HEK293 (cell line): ENCODE results near the gene CREM.
A peak's percentile ranks its signal among the peaks of the same experiment; 100 is the strongest.
"Not testable (repeated sequence)": the region's sequence is repeated elsewhere in the genome, so short reads cannot be mapped to it uniquely, and the experiment has no call there.

Source experiments
- CTCF ChIA-PET: fragments of 350-600 bp; formaldehyde crosslinking; extraction: SDS; loops from one replicate; lab custom pipeline; 2021; ENCODE audit warnings: antibody characterized with exemption; lab: Yijun Ruan, JAX
- POLR2A ChIA-PET: fragments of 300-600 bp; formaldehyde crosslinking; extraction: SDS; loops from one replicate; lab custom pipeline; 2020; ENCODE audit warnings: antibody characterized with exemption, inconsistent platforms; lab: Yijun Ruan, JAX
- H3K27ac ChIP-seq: fragments of 200-500 bp; sonication (Bioruptor generic); 2 replicates; pipeline ENCODE4 v1.5.1; 2014; ENCODE audit warnings: low read depth, low read length, control low read depth, inconsistent platforms; ENCODE audit errors: extremely low read depth
- H3K36me3 ChIP-seq, 2 experiments: fragments of 200-500 bp in 1 of 2; sonication (Bioruptor generic) in 1 of 2; 1 replicate in 1 of 2; 2 replicates in 1 of 2; pipeline ENCODE4 v1.5.1; 2014 to 2017; ENCODE audit warnings: inconsistent platforms in 2 of 2, low read length in 2 of 2; ENCODE audit not compliant: control insufficient read depth in 2 of 2, insufficient read depth in 1 of 2
- H3K4me1 ChIP-seq: fragments of 200-500 bp; sonication (Bioruptor generic); 2 replicates; pipeline ENCODE4 v1.5.1; 2014; ENCODE audit warnings: mild to moderate bottlenecking, low read length, inconsistent platforms; ENCODE audit not compliant: control insufficient read depth, insufficient read depth
- H3K4me3 ChIP-seq: 2 replicates; pipeline ENCODE4 v1.5.1; 2011; ENCODE audit warnings: low read depth, mild to moderate bottlenecking, control low read depth, low read length, moderate library complexity
- H3K9me3 ChIP-seq: fragments of 200-500 bp; sonication (Bioruptor generic); 2 replicates; pipeline ENCODE4 v1.5.1; 2014; ENCODE audit warnings: low read depth, low read length, inconsistent platforms; ENCODE audit not compliant: control insufficient read depth, insufficient read depth
- PRDM1 ChIP-seq: fragments of 450-650 bp; formaldehyde crosslinking; IDR thresholded peaks from 2 replicates; pipeline ENCODE4; 2016; ENCODE audit warnings: missing biosample characterization, missing genetic modification characterization
- YY1 ChIP-seq: fragments of 450-650 bp; formaldehyde crosslinking; IDR thresholded peaks from 2 replicates; pipeline ENCODE4 v1.5.1; 2018; ENCODE audit warnings: missing biosample characterization, missing genetic modification characterization
- ZBTB11 ChIP-seq: fragments of 450-650 bp; formaldehyde crosslinking; conservative IDR thresholded peaks from 2 replicates; pipeline ENCODE4 v1.5.1; 2016; ENCODE audit warnings: low read depth, missing biosample characterization, missing genetic modification characterization
- ZFP3 ChIP-seq: fragments of 450-650 bp; formaldehyde crosslinking; IDR thresholded peaks from 2 replicates; pipeline ENCODE4 v1.5.1; 2016; ENCODE audit warnings: low read depth, missing biosample characterization, missing genetic modification characterization
- ZNF140 ChIP-seq: fragments of 450-650 bp; formaldehyde crosslinking; IDR thresholded peaks from 2 replicates; pipeline ENCODE4 v1.5.1; 2016; ENCODE audit warnings: missing biosample characterization, missing genetic modification characterization
- ZNF184 ChIP-seq: fragments of 450-650 bp; IDR thresholded peaks from 2 replicates; pipeline ENCODE4 v1.5.1; 2018; ENCODE audit warnings: missing biosample characterization, mild to moderate bottlenecking, missing genetic modification characterization
- ZNF24 ChIP-seq: fragments of 450-650 bp; formaldehyde crosslinking; IDR thresholded peaks from 2 replicates; pipeline ENCODE4 v1.5.1; 2016; ENCODE audit warnings: missing biosample characterization, missing genetic modification characterization
- ZNF324 ChIP-seq: fragments of 450-650 bp; formaldehyde crosslinking; IDR thresholded peaks from 2 replicates; pipeline ENCODE4 v1.5.1; 2016; ENCODE audit warnings: missing biosample characterization, missing genetic modification characterization
- ZNF394 ChIP-seq: fragments of 450-650 bp; formaldehyde crosslinking; IDR thresholded peaks from 2 replicates; pipeline ENCODE4 v1.5.1; 2016; ENCODE audit warnings: missing biosample characterization, missing genetic modification characterization, mild to moderate bottlenecking, moderate library complexity, borderline replicate concordance
- ZNF433 ChIP-seq: fragments of 450-650 bp; formaldehyde crosslinking; IDR thresholded peaks from 2 replicates; pipeline ENCODE4 v1.5.1; 2016; ENCODE audit warnings: missing biosample characterization, missing genetic modification characterization, low read depth
- ZNF555 ChIP-seq: fragments of 450-650 bp; formaldehyde crosslinking; conservative IDR thresholded peaks from 2 replicates; pipeline ENCODE4 v1.5.1; 2017; ENCODE audit warnings: missing biosample characterization, mild to moderate bottlenecking, missing genetic modification characterization, inconsistent platforms
- ZNF558 ChIP-seq: fragments of 450-650 bp; formaldehyde crosslinking; IDR thresholded peaks from 2 replicates; pipeline ENCODE4 v1.5.1; 2016; ENCODE audit warnings: missing biosample characterization, missing genetic modification characterization
- ZNF610 ChIP-seq: fragments of 450-650 bp; formaldehyde crosslinking; IDR thresholded peaks from 2 replicates; pipeline ENCODE4 v1.5.1; 2016; ENCODE audit warnings: missing biosample characterization, missing genetic modification characterization, borderline replicate concordance
- ZNF623 ChIP-seq: fragments of 450-650 bp; formaldehyde crosslinking; IDR thresholded peaks from 2 replicates; pipeline ENCODE4 v1.5.1; 2016; ENCODE audit warnings: missing biosample characterization, missing genetic modification characterization
- ZNF654 ChIP-seq: fragments of 450-650 bp; formaldehyde crosslinking; IDR thresholded peaks from 2 replicates; pipeline ENCODE4 v1.5.1; 2016; ENCODE audit warnings: low read depth, missing biosample characterization, missing genetic modification characterization
- ZNF768 ChIP-seq: fragments of 450-650 bp; formaldehyde crosslinking; IDR thresholded peaks from 2 replicates; pipeline ENCODE4 v1.5.1; 2018; ENCODE audit warnings: missing biosample characterization, mild to moderate bottlenecking, missing genetic modification characterization
- ZNF777 ChIP-seq: fragments of 450-650 bp; formaldehyde crosslinking; IDR thresholded peaks from 2 replicates; pipeline ENCODE4 v1.5.1; 2017; ENCODE audit warnings: missing biosample characterization, missing genetic modification characterization, borderline replicate concordance
- ZNF785 ChIP-seq: fragments of 450-650 bp; formaldehyde crosslinking; IDR thresholded peaks from 2 replicates; pipeline ENCODE4 v1.5.1; 2016; ENCODE audit warnings: missing biosample characterization, missing genetic modification characterization
- TF ChIP-seq, protein P1 (sequence below): fragments of 450-650 bp; IDR thresholded peaks from 2 replicates; pipeline ENCODE4 v1.5.1; 2018; ENCODE audit warnings: missing biosample characterization, mild to moderate bottlenecking, missing genetic modification characterization
- TF ChIP-seq, protein P2 (sequence below): fragments of 450-650 bp; formaldehyde crosslinking; IDR thresholded peaks from 2 replicates; pipeline ENCODE4 v1.5.1; 2016; ENCODE audit warnings: missing biosample characterization, missing genetic modification characterization

Gene CREM

GRCh38 chr10:35079265-35079664 lies 47.4 kb upstream of the CREM start:
- H3K27ac ChIP-seq = no peak overlapping the region
- H3K36me3 ChIP-seq = peaks cover 0 to 3% of the 10 kb centered on the region in 2 experiments; a peak in 2 of 3 replicates
- ChIA-PET POLR2A (no interaction called here), CTCF (no interaction called here)
- no peak overlapping the region for H3K4me3 ChIP-seq
- H3K9me3 ChIP-seq = 0 out of 2 replicates have a peak, but pooled peaks cover 2% of the 10 kb centered on the region
- no peaks in the 10 kb centered on the region for H3K4me1 ChIP-seq
- no peak for TF ChIP-seq ZNF785 (tag by site-specific recombination)
- TF ChIP-seq, protein P1, sequence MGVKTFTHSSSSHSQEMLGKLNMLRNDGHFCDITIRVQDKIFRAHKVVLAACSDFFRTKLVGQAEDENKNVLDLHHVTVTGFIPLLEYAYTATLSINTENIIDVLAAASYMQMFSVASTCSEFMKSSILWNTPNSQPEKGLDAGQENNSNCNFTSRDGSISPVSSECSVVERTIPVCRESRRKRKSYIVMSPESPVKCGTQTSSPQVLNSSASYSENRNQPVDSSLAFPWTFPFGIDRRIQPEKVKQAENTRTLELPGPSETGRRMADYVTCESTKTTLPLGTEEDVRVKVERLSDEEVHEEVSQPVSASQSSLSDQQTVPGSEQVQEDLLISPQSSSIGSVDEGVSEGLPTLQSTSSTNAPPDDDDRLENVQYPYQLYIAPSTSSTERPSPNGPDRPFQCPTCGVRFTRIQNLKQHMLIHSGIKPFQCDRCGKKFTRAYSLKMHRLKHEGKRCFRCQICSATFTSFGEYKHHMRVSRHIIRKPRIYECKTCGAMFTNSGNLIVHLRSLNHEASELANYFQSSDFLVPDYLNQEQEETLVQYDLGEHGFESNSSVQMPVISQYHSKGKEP (tag by site-specific recombination) = no peak
- no peak for TF ChIP-seq PRDM1 (tag by site-specific recombination)
- TF ChIP-seq ZNF768 = no peak
- TF ChIP-seq ZNF324 (tag by site-specific recombination) = no peak
- no peak for TF ChIP-seq ZNF184 (tag by site-specific recombination)
- TF ChIP-seq, protein P2, sequence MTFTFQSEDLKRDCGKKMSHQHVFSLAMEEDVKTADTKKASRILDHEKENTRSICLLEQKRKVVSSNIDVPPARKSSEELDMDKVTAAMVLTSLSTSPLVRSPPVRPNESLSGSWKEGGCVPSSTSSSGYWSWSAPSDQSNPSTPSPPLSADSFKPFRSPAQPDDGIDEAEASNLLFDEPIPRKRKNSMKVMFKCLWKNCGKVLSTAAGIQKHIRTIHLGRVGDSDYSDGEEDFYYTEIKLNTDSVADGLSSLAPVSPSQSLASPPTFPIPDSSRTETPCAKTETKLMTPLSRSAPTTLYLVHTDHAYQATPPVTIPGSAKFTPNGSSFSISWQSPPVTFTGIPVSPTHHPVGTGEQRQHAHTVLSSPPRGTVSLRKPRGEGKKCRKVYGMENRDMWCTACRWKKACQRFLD = no peak
- TF ChIP-seq ZNF140 (tag by site-specific recombination) = no peak
- TF ChIP-seq ZNF610 (tag by site-specific recombination) = no peak
- no peak for TF ChIP-seq YY1 (tag by site-specific recombination)
- no peak for TF ChIP-seq ZNF24 (tag by site-specific recombination)
- TF ChIP-seq ZNF777 (tag by site-specific recombination) = no peak
- TF ChIP-seq, all 188 proteins: peak for 0

- TF ChIP-seq ZFP3 (tag by site-specific recombination) = no peak
- TF ChIP-seq, all 188 proteins: peak for 0
- Histone ChIP-seq H3K4me1 (no peaks in the 10 kb centered on the region), H3K27ac (no peak overlapping the region), H3K36me3 (peaks cover 0 to 3% of the 10 kb centered on the region in 2 experiments; a peak in 2 of 3 replicates), H3K4me3 (no peak overlapping the region), H3K9me3 (0 out of 2 replicates have a peak, but pooled peaks cover 2% of the 10 kb centered on the region)
- ChIA-PET POLR2A (no interaction called here), CTCF (no interaction called here)
Measured at GRCh38 chr10:35079763-35080162, 46.9 kb upstream of the CREM start.

- CTCF ChIA-PET, H3K9me3 ChIP-seq, POLR2A ChIA-PET, H3K27ac ChIP-seq, H3K36me3 ChIP-seq, H3K4me1 ChIP-seq, H3K4me3 ChIP-seq: not testable (repeated sequence)
- 0 out of 2 replicates have a peak, but pooled peaks have one; percentile 11 for TF ChIP-seq ZNF140 (tag by site-specific recombination)
- peak; percentile 43 for TF ChIP-seq ZNF555 (tag by site-specific recombination)
- peak; percentile 61; the same call in 1 of the 2 replicates for TF ChIP-seq ZNF623 (tag by site-specific recombination)
- TF ChIP-seq ZNF394 (tag by site-specific recombination) = peak; percentile 78; the same call in 1 of the 2 replicates
- peak; percentile 42; the same call in 1 of the 2 replicates for TF ChIP-seq ZBTB11 (tag by site-specific recombination)
- TF ChIP-seq ZNF654 (tag by site-specific recombination) = 0 out of 2 replicates have a peak, but pooled peaks have one; percentile 8
- TF ChIP-seq ZNF558 = 0 out of 2 replicates have a peak, but pooled peaks have one; percentile 35
- TF ChIP-seq ZNF433 (tag by site-specific recombination) = 0 out of 2 replicates have a peak, but pooled peaks have one; percentile 6
Measured at GRCh38 chr10:35080261-35080660, 46.4 kb upstream of the CREM start.
